Skeletal muscle tissue (tissue), 4 donors: ENCODE measurements around the gene MAP2K6. TPM values are rescaled to one million over a fixed set of nuclear protein-coding genes. Genes with fewer than 3 reads are reported as not detected.

ENCODE experiments used
- H3K27ac ChIP-seq: one replicate; pipeline ENCODE4 v1.7.0; 2013; ENCODE audit warnings: mild to moderate bottlenecking, low read depth, low read length, inconsistent platforms
- H3K27me3 ChIP-seq, 3 donors: one replicate each; pipeline ENCODE4 v1.7.0; 2013; ENCODE audit warnings: low read length in 3 of 3; ENCODE audit not compliant: control insufficient read depth in 3 of 3, insufficient read depth in 3 of 3
- H3K36me3 ChIP-seq, 3 donors: one replicate each; pipeline ENCODE4 v1.7.0; 2013; ENCODE audit warnings: low read length in 3 of 3; ENCODE audit not compliant: control insufficient read depth in 3 of 3, insufficient read depth in 3 of 3
- H3K4me1 ChIP-seq, 3 donors: one replicate each; pipeline ENCODE4 v1.7.0; 2013; ENCODE audit warnings: low read length in 3 of 3, mild to moderate bottlenecking in 3 of 3; ENCODE audit not compliant: control insufficient read depth in 3 of 3, insufficient read depth in 3 of 3
- H3K4me3 ChIP-seq, 3 donors: one replicate each; pipeline ENCODE4 v1.7.0; 2013; ENCODE audit warnings: low read length in 3 of 3
- H3K9ac ChIP-seq, 3 donors: one replicate each; pipeline ENCODE4 v1.7.0; 2013; ENCODE audit warnings: low read length in 3 of 3, mild to moderate bottlenecking in 3 of 3, moderate library complexity in 2 of 3, low read depth in 1 of 3
- H3K9me3 ChIP-seq, 3 donors: one replicate each; pipeline ENCODE4 v1.7.0; 2013; ENCODE audit warnings: low read length in 3 of 3; ENCODE audit not compliant: control insufficient read depth in 3 of 3
- total RNA-seq: library from RNA; depleted of rRNA; stranded (reverse); fragments of >200 nt; gene quantifications from one replicate; pipeline ENCODE4 v1.2.3, GENCODE V29; 2014
- donor health status: Osteomylitis.

Gene MAP2K6
- total RNA-seq, 1 donor from 2014 or later = 13.6 TPM

DNA sequence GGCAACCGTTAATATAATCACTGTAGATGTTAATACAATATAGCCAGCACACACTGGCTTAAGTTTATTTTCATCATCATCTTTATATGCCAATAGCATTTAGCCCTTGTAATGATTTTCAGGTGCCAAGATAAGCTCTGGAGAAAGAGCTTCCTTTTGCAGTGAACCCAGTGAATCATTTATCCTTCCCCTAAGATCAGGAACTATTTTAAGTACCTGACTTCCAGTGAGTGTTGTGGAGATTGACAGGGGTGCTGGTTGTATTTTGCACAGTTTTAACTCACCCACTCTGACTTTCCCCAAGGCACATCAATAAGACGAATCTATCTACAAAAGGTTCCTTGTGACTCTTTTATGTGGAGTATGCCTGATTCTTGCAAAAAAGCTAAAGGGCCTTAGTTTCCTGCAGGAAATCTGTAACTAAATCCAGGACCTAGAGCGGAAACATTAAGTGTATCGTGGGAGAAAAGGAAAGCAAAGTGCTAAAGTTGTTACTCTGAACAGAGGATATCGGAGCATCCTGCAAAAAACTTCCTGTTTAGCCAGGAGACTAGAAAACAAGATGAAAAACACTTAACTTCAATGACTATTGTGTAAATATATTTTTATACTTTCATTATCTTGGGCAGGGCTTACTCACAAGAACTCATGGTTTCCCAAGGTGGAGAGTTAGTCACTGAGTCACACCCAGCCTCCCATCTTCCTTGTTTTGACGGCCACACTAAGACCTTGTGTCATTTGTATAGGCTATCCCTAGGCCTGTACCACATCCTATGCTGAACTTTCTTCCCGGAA, 183.6 kb downstream of the MAP2K6 start:
- no peaks in the 10 kb centered on the region for H3K4me1 ChIP-seq
- no peaks in the 10 kb centered on the region for H3K9me3 ChIP-seq
- peak overlapping the region; percentile 26 for H3K27ac ChIP-seq
- no peaks in the 10 kb centered on the region for H3K36me3 ChIP-seq
- H3K4me3 ChIP-seq = no peak overlapping the region
- no peak overlapping the region for H3K9ac ChIP-seq
- no peaks in the 10 kb centered on the region for H3K27me3 ChIP-seq

DNA sequence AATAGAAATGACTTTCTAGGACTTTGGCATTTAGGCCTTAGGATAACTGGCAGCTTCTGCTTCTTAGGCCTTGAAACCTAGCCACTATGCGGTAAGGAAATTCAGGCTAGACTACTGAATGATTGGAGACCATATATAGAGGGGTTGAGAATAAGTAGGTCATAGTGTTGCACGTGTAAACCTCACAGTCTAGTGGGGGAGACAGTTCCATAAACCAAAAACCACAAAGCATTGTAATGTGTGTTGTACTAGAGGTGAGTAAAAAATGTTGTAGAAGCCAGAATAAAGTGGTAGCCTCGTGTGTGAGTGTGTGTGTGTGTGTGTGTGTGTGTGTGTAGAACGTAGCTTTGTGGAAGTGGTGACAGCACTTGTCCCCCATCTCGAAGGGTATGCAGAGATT, 188.5 kb downstream of the MAP2K6 start:
- H3K9ac ChIP-seq = no peak overlapping the region
- no peaks in the 10 kb centered on the region for H3K9me3 ChIP-seq
- peaks cover 7 to 13% (median 12%) of the 10 kb centered on the region in 3 donors for H3K4me1 ChIP-seq
- no peaks in the 10 kb centered on the region for H3K27me3 ChIP-seq
- no peaks in the 10 kb centered on the region for H3K36me3 ChIP-seq
- no peak overlapping the region for H3K27ac ChIP-seq
- no peak overlapping the region for H3K4me3 ChIP-seq

Other genes with a start within 250 kb of the MAP2K6 start
- gene ABCA10, start 185.9 kb upstream of the MAP2K6 start, total RNA-seq = 17.7 TPM
- gene ABCA5, start 87.6 kb upstream of the MAP2K6 start, total RNA-seq = 18.8 TPM